Vagina (tissue), 2 donors: Measurements from ENCODE around the gene TMPRSS3. TPM values are rescaled to one million over a fixed set of nuclear protein-coding genes. Genes with fewer than 3 reads are reported as not detected.

Experiments
- DNase-seq, 2 donors: peaks; one replicate each; pipeline ENCODE4 v3.0.0-alpha.2; 2017; ENCODE audit errors: extremely low spot score in 2 of 2
- H3K27ac ChIP-seq: fragments of 200-600 bp; sonication (generic); one replicate; pipeline ENCODE4 v1.5.1; 2019
- H3K27me3 ChIP-seq: fragments of 200-600 bp; sonication (generic); one replicate; pipeline ENCODE4 v1.5.1; 2019
- H3K36me3 ChIP-seq, 2 donors: fragments of 200-600 bp; sonication (generic); one replicate each; pipeline ENCODE4 v1.5.1; 2017 to 2019
- H3K4me1 ChIP-seq: fragments of 200-600 bp; sonication (generic); one replicate; pipeline ENCODE4 v1.5.1; 2019
- H3K4me3 ChIP-seq, 2 donors: fragments of 200-600 bp; sonication (generic); 1 replicate in 1 of 2; 2 replicates in 1 of 2; pipeline ENCODE4 v1.5.1; 2016 to 2019
- H3K9me3 ChIP-seq: fragments of 200-600 bp; sonication (generic); one replicate; pipeline ENCODE4 v1.5.1; 2019
- CTCF ChIP-seq, 3 experiments: fragments of 450-650 bp in 2 of 3; fragments of 200-600 bp in 1 of 3; sonication (generic) in 1 of 3; IDR thresholded peaks; one replicate each; pipeline ENCODE4 v1.5.1; 2017 to 2019; ENCODE audit warnings: antibody characterized with exemption in 3 of 3, mild to moderate bottlenecking in 2 of 3, moderate library complexity in 2 of 3
- POLR2A ChIP-seq, 2 donors: fragments of 450-650 bp; IDR thresholded peaks; one replicate each; pipeline ENCODE4 v1.6.1; 2017; ENCODE audit warnings: antibody characterized with exemption in 2 of 2, mild to moderate bottlenecking in 2 of 2, moderate library complexity in 2 of 2
- POLR2AphosphoS5 ChIP-seq, 2 donors: sonication (generic); formaldehyde crosslinking; IDR thresholded peaks; one replicate each; pipeline ENCODE4 v1.9.0; 2017; ENCODE audit warnings: antibody characterized with exemption in 2 of 2, mild to moderate bottlenecking in 2 of 2, low read depth in 1 of 2; ENCODE audit not compliant: insufficient read depth in 1 of 2
- intact Hi-C: fragments of 100-400 bp; cut with DNase I; formaldehyde crosslinking; loops from one replicate; pipeline ENCODE4 v1.15.1; 2023
- total RNA-seq: library from RNA; depleted of rRNA; stranded (reverse); fragments of >200 nt; gene quantifications from one replicate; pipeline ENCODE4 v1.2.3, GENCODE V29; 2016

Gene TMPRSS3
- total RNA-seq, 1 donor from 2014 or later = 0.25 TPM

GRCh38 chr21:42443181-42443785 is 47.4 kb upstream of the TMPRSS3 start:
- Histone ChIP-seq H3K9me3 (no peaks in the 10 kb centered on the region), H3K36me3 (no peaks in the 10 kb centered on the region), H3K27ac (no peak overlapping the region), H3K27me3 (no peaks in the 10 kb centered on the region), H3K4me3 (no peak overlapping the region), H3K4me1 (no peaks in the 10 kb centered on the region)
- intact Hi-C loops = no loop called here
- DNase-seq = no peak
- TF ChIP-seq POLR2AphosphoS5 (IDR thresholded peaks at IDR 0.05; ENCODE audit: insufficient read depth in 1 of 2, low read depth in 1 of 2) (no peak), POLR2A (IDR thresholded peaks at IDR 0.05) (no peak), CTCF (IDR thresholded peaks at IDR 0.05) (no peak)

- intact Hi-C loops = no loop called here
Measured at GRCh38 chr21:42441963-42442362, 46.1 kb upstream of the TMPRSS3 start.

GRCh38 chr21:42440187-42440792 is 44.4 kb upstream of the TMPRSS3 start:
- no peaks in the 10 kb centered on the region for H3K4me1 ChIP-seq
- no peaks in the 10 kb centered on the region for H3K27me3 ChIP-seq
- H3K9me3 ChIP-seq = no peaks in the 10 kb centered on the region
- no peak for DNase-seq
- no peaks in the 10 kb centered on the region for H3K36me3 ChIP-seq
- TF ChIP-seq POLR2AphosphoS5 (IDR thresholded peaks at IDR 0.05; ENCODE audit: insufficient read depth in 1 of 2, low read depth in 1 of 2) (no peak), CTCF (IDR thresholded peaks at IDR 0.05) (no peak), POLR2A (IDR thresholded peaks at IDR 0.05) (no peak)
- H3K27ac ChIP-seq = no peak overlapping the region
- intact Hi-C loops = no loop called here
- H3K4me3 ChIP-seq = no peak overlapping the region

More at GRCh38 chr21:42441963-42442362, 46.1 kb upstream of the TMPRSS3 start:
- no peaks in the 10 kb centered on the region for H3K4me1 ChIP-seq
- no peak overlapping the region for H3K27ac ChIP-seq
- no peaks in the 10 kb centered on the region for H3K27me3 ChIP-seq
- DNase-seq = no peak
- H3K9me3 ChIP-seq = no peaks in the 10 kb centered on the region
- H3K4me3 ChIP-seq = no peak overlapping the region
- TF ChIP-seq CTCF (IDR thresholded peaks at IDR 0.05) (no peak), POLR2A (IDR thresholded peaks at IDR 0.05) (no peak), POLR2AphosphoS5 (IDR thresholded peaks at IDR 0.05; ENCODE audit: insufficient read depth in 1 of 2, low read depth in 1 of 2) (no peak)
- H3K36me3 ChIP-seq = no peaks in the 10 kb centered on the region

GRCh38 chr21:42439284-42440186 is 43.7 kb upstream of the TMPRSS3 start:
- Histone ChIP-seq H3K36me3 (no peaks in the 10 kb centered on the region), H3K4me3 (no peak overlapping the region), H3K4me1 (no peaks in the 10 kb centered on the region), H3K9me3 (no peaks in the 10 kb centered on the region), H3K27ac (no peak overlapping the region), H3K27me3 (no peaks in the 10 kb centered on the region)
- intact Hi-C loops = no loop called here
- TF ChIP-seq POLR2AphosphoS5 (IDR thresholded peaks at IDR 0.05; ENCODE audit: insufficient read depth in 1 of 2, low read depth in 1 of 2) = no peak
- TF ChIP-seq CTCF (IDR thresholded peaks at IDR 0.05) = no peak
- TF ChIP-seq POLR2A (IDR thresholded peaks at IDR 0.05) = no peak
- DNase-seq = no peak
